RWPE1 (cell line): ENCODE data around the gene SHLD1.
"Not testable (repeated sequence)": the region's sequence is repeated elsewhere in the genome, so short reads cannot be mapped to it uniquely, and the experiment has no call there.

Experiments used
- CTCF ChIA-PET: fragments of 350-600 bp; sonication (Branson Sonifier 250); formaldehyde crosslinking; extraction: SDS; loops from one replicate; lab custom pipeline; 2021; lab: Yijun Ruan, JAX
- POLR2A ChIA-PET: fragments of 400-600 bp; formaldehyde crosslinking; extraction: SDS; loops from one replicate; lab custom pipeline; 2020; ENCODE audit warnings: antibody characterized with exemption; ENCODE audit not compliant: low non-redundant PET; lab: Yijun Ruan, JAX
- DNase-seq: peaks from one replicate; pipeline ENCODE4 v3.0.0; 2012; ENCODE audit warnings: low spot score
- H3K27ac ChIP-seq: fragments of 450-650 bp; 2 replicates; pipeline ENCODE4 v1.5.1; 2017
- TF ChIP-seq, protein P1 (sequence below): fragments of 450-650 bp; conservative IDR thresholded peaks from 2 replicates; pipeline ENCODE4 v1.5.1; 2017; ENCODE audit warnings: low read depth, mild to moderate bottlenecking

SHLD1 gene

DNA sequence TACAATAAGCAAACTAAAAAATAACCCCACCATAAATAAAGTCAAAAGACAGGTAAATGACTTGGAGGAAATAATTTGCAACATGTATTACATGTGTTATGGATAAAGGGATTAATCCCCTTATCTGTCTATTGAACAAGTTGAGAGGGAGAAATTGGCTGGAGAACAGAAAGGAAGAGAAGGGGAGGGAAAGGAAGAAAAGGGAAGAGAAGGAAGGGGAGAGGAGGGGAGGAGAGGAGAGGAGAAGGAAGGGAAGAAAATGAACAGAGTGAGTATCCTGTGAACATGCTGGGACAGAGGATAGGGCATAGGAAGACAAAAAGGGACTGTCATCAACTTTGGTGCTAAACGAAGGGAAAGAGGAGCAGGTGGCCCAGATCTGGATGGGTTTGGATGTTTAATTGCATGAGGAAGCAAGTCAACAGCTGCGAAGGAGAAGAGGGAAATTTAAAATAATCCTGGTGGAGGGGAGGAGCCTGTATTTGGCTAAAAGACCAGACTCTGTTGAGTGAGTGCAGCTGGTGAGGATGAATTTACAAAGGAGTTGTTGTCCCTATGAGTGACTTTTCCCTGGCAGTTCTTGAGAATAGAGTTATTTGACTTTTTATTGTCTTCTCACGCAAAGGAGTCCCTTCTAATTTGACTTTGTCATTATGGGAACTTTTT lies 14.2 kb upstream of the SHLD1 start:
- no peak overlapping the region for H3K27ac ChIP-seq
- CTCF ChIA-PET: no interaction called here
- POLR2A ChIA-PET: no interaction called here
- TF ChIP-seq, protein P1, sequence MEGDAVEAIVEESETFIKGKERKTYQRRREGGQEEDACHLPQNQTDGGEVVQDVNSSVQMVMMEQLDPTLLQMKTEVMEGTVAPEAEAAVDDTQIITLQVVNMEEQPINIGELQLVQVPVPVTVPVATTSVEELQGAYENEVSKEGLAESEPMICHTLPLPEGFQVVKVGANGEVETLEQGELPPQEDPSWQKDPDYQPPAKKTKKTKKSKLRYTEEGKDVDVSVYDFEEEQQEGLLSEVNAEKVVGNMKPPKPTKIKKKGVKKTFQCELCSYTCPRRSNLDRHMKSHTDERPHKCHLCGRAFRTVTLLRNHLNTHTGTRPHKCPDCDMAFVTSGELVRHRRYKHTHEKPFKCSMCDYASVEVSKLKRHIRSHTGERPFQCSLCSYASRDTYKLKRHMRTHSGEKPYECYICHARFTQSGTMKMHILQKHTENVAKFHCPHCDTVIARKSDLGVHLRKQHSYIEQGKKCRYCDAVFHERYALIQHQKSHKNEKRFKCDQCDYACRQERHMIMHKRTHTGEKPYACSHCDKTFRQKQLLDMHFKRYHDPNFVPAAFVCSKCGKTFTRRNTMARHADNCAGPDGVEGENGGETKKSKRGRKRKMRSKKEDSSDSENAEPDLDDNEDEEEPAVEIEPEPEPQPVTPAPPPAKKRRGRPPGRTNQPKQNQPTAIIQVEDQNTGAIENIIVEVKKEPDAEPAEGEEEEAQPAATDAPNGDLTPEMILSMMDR: no peak
- no peak for DNase-seq

DNA sequence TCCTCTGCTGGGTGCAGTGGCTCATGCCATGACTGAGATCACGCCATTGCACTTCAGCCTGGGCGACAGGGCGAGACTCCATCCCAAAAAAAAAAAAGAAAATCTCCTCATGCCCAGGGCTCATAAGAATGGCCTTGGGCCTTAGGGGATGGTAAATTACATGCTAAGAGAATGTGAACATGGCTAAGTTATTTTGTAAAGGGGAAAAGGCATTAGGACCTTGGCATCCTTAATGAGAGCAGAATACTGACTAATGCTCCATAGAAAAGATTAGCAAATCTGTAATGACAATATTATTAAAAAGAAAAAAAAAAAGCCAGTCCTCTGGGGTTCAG lies 12.6 kb upstream of the SHLD1 start:
- ChIA-PET POLR2A (no interaction called here), CTCF (interaction anchor here (0.6 to 0.7 kb wide), 3 partner anchors 21 to 188 kb away, joined by 3 to 6 read pairs (median 3); no protein-coding TSS in a partner anchor)
- TF ChIP-seq, protein P1: no peak
- H3K27ac ChIP-seq: no peak overlapping the region
- no peak for DNase-seq

DNA sequence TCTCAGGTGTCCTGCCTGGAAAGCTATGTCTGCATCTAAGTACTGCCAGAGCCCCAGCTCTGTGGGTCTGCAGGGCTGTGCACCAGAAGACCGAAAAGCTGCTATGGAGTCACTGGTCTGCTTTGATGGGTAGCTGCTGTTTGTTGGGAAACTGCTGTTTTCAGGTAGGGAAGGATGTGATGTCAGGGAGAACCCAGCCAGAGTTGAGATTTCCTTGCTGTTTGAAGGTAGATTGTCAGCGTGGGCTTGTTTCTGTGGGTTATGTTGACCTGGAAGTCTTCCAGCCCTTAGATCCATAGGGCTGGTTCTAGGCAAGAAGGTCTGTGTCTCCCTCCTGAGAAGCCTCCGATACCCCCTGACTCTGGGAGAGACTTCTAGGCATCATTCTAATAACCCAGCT lies 12.2 kb upstream of the SHLD1 start:
- H3K27ac ChIP-seq: no peak overlapping the region
- TF ChIP-seq, protein P1: no peak
- DNase-seq: no peak
- ChIA-PET POLR2A (no interaction called here), CTCF (interaction anchor here (0.6 to 0.7 kb wide), 3 partner anchors 21 to 188 kb away, joined by 3 to 6 read pairs (median 3); no protein-coding TSS in a partner anchor)

DNA sequence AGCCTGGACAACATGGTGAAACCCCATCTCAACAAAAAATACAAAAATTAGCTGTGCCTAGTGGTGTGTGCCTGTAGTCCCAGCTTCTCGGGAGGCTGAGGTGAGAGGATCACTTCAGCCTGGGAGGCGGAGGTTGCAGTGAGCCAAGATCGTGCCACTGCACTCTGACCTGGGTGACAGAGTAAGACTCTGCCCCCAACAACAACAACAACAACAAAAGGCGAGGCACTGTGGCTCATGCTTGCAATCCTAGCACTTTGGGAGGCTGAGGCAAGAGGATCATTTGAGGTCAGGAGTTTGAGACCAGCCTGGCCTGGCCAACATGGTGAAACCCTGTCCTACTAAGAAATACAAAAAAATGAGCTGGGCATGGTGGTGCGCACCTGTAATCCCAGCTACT lies 9.6 kb upstream of the SHLD1 start:
- not testable (repeated sequence) for H3K27ac ChIP-seq
- ChIA-PET CTCF (interaction anchor here (0.6 kb wide), 2 partner anchors 40 to 47 kb away, joined by 3 to 4 read pairs; no protein-coding TSS in a partner anchor), POLR2A (interaction anchor here (0.6 kb wide), 2 partner anchors 15 to 93 kb away, joined by 4 read pairs; no protein-coding TSS in a partner anchor)

DNA sequence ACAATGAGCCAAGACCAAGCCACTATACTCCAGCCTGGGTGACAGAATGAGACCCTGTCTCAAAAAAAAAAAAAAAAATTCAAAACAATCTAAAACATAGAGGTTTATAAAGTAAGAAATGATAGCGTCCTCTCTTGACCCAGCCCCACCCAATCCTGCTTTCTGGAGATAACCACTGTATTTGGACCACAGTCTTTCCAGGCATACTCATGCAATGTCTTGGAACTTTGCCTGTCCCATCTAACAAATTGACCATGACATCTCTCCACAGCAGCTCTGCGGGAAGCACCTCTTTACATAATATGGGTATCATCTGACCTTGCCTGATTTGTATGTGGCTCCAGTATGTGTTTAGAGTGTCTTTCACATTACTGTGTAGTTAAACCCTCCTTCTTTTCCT lies 9.1 kb upstream of the SHLD1 start:
- no peak overlapping the region for H3K27ac ChIP-seq
- POLR2A ChIA-PET: interaction anchor here (0.6 kb wide), 1 partner anchor 94 kb away, joined by 4 read pairs; no protein-coding TSS in a partner anchor
- CTCF ChIA-PET: interaction anchor here (0.6 kb wide), 1 partner anchor 47 kb away, joined by 3 read pairs; no protein-coding TSS in a partner anchor
- no peak for DNase-seq
- TF ChIP-seq, protein P1: no peak

More for the DNA sequence above, 9.6 kb upstream of the SHLD1 start:
- DNase-seq: not testable (repeated sequence)

DNA sequence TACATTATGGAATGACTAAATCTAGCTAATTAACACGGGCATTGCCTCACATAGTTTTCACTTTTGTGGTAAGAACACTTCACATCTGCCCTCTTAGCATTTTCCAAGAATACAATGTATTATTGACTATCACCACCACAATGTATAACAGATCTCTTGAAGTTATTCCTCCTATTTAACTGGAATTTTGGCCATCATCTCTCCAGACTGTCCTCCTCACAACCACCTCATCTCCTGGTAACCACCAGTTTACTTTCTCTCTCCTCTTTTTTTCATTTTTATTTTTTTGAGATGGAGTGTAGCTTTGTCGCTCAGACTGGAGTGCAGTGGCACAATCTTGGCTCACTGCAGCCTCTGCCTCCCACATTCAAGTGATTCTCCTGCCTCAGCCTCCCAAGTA lies 8.2 kb upstream of the SHLD1 start:
- TF ChIP-seq, protein P1: no peak
- no peak overlapping the region for H3K27ac ChIP-seq
- no peak for DNase-seq
- ChIA-PET CTCF (no interaction called here), POLR2A (no interaction called here)

DNA sequence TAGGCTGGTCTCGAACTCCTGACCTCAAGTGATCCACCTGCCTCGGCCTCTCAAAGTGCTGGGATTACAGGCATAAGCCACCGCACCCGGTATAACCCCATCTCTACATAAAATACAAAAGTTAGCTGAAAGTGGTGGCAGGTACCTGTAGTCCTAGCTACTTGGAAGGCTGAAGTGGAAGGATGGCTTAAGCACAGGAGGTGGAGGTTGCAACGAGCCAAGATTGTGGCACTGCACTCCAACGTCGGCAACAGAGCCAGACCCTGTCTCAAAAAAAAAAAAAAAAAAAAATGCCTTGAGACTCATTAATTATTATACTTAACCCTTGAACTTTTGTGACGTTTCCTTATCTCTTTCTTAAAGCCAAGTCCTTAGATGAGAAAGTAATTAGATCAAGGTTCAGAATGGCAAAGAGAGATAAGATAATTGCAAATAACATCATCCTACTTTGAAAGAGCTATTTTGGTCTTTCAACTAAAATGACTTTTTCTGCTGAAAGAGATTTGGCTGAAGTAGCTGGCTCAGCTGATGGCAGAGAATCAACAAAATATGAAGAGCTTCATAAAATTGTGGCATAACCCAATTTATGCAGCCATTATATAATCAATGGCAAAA lies 4.7 kb upstream of the SHLD1 start:
- TF ChIP-seq, protein P1: no peak
- POLR2A ChIA-PET: interaction anchor here (0.6 kb wide), 1 partner anchor 161 kb away, joined by 3 read pairs; no protein-coding TSS in a partner anchor
- H3K27ac ChIP-seq: peak overlapping the region; percentile 55
- DNase-seq: no peak
- CTCF ChIA-PET: no interaction called here
